Measurements from ENCODE around the gene PPM1B. TPM values are rescaled to one million over a fixed set of nuclear protein-coding genes. Genes with fewer than 3 reads are reported as not detected.
"Not testable (repeated sequence)": the region's sequence is repeated elsewhere in the genome, so short reads cannot be mapped to it uniquely, and the experiment has no call there.

The PPM1B gene
- total and polyA plus RNA-seq, 7 experiments from 2014 or later, result 46.0 to 89.5 (median 74.7) TPM

GRCh38 chr2:44254023-44254422 lies 85.3 kb downstream of the PPM1B start:
- no peak overlapping the region for H3K4me3 Mint-ChIP-seq
- DNase-seq (no peak), ATAC-seq (no peak)
- H3K36me3 Mint-ChIP-seq, result peaks cover 0 to 13% (median 1%) of the 10 kb centered on the region in 5 donors
- no peaks in the 10 kb centered on the region for H3K9me3 ChIP-seq (ENCODE audit: control insufficient read depth in 2 of 3, low read length in 3 of 3)
- no peak overlapping the region for H3K4me3 ChIP-seq (ENCODE audit: low read length)
- no peaks in the 10 kb centered on the region for H3K36me3 ChIP-seq (ENCODE audit: control insufficient read depth in 2 of 3, insufficient read depth in 3 of 3, low read length in 3 of 3)
- H3K27ac Mint-ChIP-seq, result no peak overlapping the region
- intact Hi-C loops (cut with micrococcal nuclease), result no loop called here
- CTCF ChIA-PET, result no interaction called here
- H3K27me3 ChIP-seq (ENCODE audit: control insufficient read depth in 2 of 2, insufficient read depth in 2 of 2, low read length in 2 of 2), result no peaks in the 10 kb centered on the region
- no peaks in the 10 kb centered on the region for H3K4me1 ChIP-seq (ENCODE audit: control insufficient read depth in 2 of 2, insufficient read depth in 2 of 2, low read length in 2 of 2)
- peaks cover 0 to 4% (median 0%) of the 10 kb centered on the region in 7 donors for H3K4me1 Mint-ChIP-seq
- H3K9me3 Mint-ChIP-seq, result peaks cover 0 to 17% (median 3%) of the 10 kb centered on the region in 11 donors
- H3K27ac ChIP-seq (ENCODE audit: low read depth, low read length), result no peak overlapping the region
- H3K27me3 Mint-ChIP-seq, result peaks cover 0 to 16% (median 4%) of the 10 kb centered on the region in 5 donors
- POLR2A ChIA-PET, result interaction anchor here (0.8 kb wide), 1 partner anchor 169 kb away, joined by 3 read pairs; no protein-coding TSS in a partner anchor

- H3K36me3 ChIP-seq (ENCODE audit: control insufficient read depth in 2 of 3, insufficient read depth in 3 of 3, low read length in 3 of 3); intact Hi-C loops (cut with micrococcal nuclease); ATAC-seq; H3K4me1 Mint-ChIP-seq; H3K4me1 ChIP-seq (ENCODE audit: control insufficient read depth in 2 of 2, insufficient read depth in 2 of 2, low read length in 2 of 2); DNase-seq; H3K4me3 ChIP-seq (ENCODE audit: low read length); H3K27ac ChIP-seq (ENCODE audit: low read depth, low read length); H3K9me3 ChIP-seq (ENCODE audit: control insufficient read depth in 2 of 3, low read length in 3 of 3); H3K4me3 Mint-ChIP-seq; H3K27ac Mint-ChIP-seq; H3K27me3 ChIP-seq (ENCODE audit: control insufficient read depth in 2 of 2, insufficient read depth in 2 of 2, low read length in 2 of 2): not testable (repeated sequence)
- Mint-ChIP-seq H3K36me3 (peaks cover 0 to 13% (median 1%) of the 10 kb centered on the region in 5 donors), H3K9me3 (peaks cover 0 to 17% (median 4%) of the 10 kb centered on the region in 11 donors), H3K27me3 (peaks cover 0 to 16% (median 6%) of the 10 kb centered on the region in 5 donors)
- ChIA-PET CTCF (interaction anchor here (0.6 kb wide), 1 partner anchor 1332 kb away, joined by 5 read pairs; no protein-coding TSS in a partner anchor), POLR2A (interaction anchor here (0.7 kb wide), 1 partner anchor 328 kb away, joined by 4 read pairs; no protein-coding TSS in a partner anchor)
These were observed 87.0 kb downstream of the PPM1B start for GRCh38 chr2:44255704-44256103.

DNA sequence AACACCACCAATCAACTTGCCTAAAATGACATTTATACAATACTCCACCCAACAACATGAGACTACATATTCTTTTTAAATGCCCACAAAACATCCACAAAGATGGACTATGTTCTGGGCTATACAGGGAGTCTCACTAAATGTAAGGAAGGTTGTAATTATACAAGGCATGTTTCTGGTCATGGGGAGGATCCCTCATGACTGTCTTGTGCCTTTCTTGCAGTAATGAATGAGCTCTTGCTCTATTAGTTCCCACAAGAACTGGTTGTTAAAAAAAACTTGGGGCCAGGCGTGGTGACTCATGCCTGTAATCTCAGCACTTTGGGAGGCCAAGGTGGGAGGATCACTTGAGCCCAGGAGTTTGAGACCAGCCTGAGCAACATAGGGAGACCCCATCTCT lies 89.1 kb downstream of the PPM1B start:
- H3K4me1 ChIP-seq (ENCODE audit: control insufficient read depth in 2 of 2, insufficient read depth in 2 of 2, low read length in 2 of 2); H3K9me3 Mint-ChIP-seq; H3K27me3 ChIP-seq (ENCODE audit: control insufficient read depth in 2 of 2, insufficient read depth in 2 of 2, low read length in 2 of 2); POLR2A ChIA-PET; DNase-seq; CTCF ChIA-PET; intact Hi-C loops (cut with micrococcal nuclease); H3K27ac ChIP-seq (ENCODE audit: low read depth, low read length); H3K27ac Mint-ChIP-seq; H3K36me3 ChIP-seq (ENCODE audit: control insufficient read depth in 2 of 3, insufficient read depth in 3 of 3, low read length in 3 of 3); H3K36me3 Mint-ChIP-seq; H3K4me3 Mint-ChIP-seq; H3K9me3 ChIP-seq (ENCODE audit: control insufficient read depth in 2 of 3, low read length in 3 of 3); H3K4me1 Mint-ChIP-seq; H3K4me3 ChIP-seq (ENCODE audit: low read length); ATAC-seq: not testable (repeated sequence)
- peaks cover 0 to 11% (median 6%) of the 10 kb centered on the region in 5 donors for H3K27me3 Mint-ChIP-seq

GRCh38 chr2:44267269-44267795 lies 98.7 kb downstream of the PPM1B start:
- H3K9me3 ChIP-seq (ENCODE audit: control insufficient read depth in 2 of 3, low read length in 3 of 3), result no peaks in the 10 kb centered on the region
- no peak for ATAC-seq
- H3K27me3 ChIP-seq (ENCODE audit: control insufficient read depth in 2 of 2, insufficient read depth in 2 of 2, low read length in 2 of 2), result no peaks in the 10 kb centered on the region
- intact Hi-C loops (cut with micrococcal nuclease), result no loop called here
- no peaks in the 10 kb centered on the region for H3K36me3 ChIP-seq (ENCODE audit: control insufficient read depth in 2 of 3, insufficient read depth in 3 of 3, low read length in 3 of 3)
- ChIA-PET CTCF (no interaction called here), POLR2A (no interaction called here)
- Mint-ChIP-seq H3K36me3 (peaks cover 0 to 3% (median 0%) of the 10 kb centered on the region in 5 donors), H3K9me3 (peaks cover 0 to 5% (median 0%) of the 10 kb centered on the region in 11 donors), H3K4me1 (no peaks in the 10 kb centered on the region), H3K4me3 (no peak overlapping the region), H3K27me3 (peaks cover 0 to 14% (median 0%) of the 10 kb centered on the region in 5 donors), H3K27ac (no peak overlapping the region)
- DNase-seq, result no peak
- H3K4me3 ChIP-seq (ENCODE audit: low read length), result no peak overlapping the region
- H3K27ac ChIP-seq (ENCODE audit: low read depth, low read length), result no peak overlapping the region
- no peaks in the 10 kb centered on the region for H3K4me1 ChIP-seq (ENCODE audit: control insufficient read depth in 2 of 2, insufficient read depth in 2 of 2, low read length in 2 of 2)

DNA sequence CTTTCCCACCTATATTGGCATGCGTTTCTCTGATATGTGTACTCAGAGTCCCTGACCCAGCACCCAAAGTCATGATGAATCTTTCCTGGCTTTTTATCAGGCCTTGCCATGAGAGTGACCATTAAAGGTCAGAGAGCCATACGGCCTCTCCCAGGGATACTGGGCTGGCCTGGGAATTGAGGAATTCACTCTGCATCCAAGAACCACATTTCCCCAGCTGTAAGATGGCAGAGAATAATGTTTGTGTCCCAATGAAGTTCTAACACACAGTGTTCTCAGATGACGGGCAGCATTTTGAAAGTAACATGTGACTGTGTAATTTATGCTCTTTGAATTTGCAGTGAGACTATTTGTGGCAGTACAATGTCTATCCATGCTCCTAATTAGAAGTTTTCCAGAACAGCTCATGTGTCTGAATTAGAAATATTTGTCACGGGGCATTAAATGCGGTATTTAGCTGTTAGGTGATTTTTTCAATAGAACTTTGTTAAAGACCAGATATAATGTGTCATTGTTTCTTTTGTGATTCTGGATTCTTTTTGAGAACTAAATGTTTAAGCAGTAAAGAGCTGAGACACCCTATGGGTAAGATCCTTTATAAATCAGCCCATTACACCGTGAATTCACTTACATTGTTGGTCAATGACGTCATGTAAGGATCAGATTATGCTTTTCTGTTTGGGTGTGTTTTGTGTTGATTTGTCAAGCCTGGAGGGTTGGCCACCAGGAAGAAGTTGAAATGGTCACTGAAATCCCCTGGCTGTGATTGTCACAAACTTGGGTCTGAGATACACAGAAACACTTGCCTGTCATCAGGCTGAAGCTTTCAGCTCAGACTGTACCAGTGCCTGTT lies 99.3 kb downstream of the PPM1B start:
- H3K4me3 ChIP-seq (ENCODE audit: low read length), result no peak overlapping the region
- ATAC-seq (no peak), DNase-seq (no peak)
- Mint-ChIP-seq H3K27ac (no peak overlapping the region), H3K27me3 (peaks cover 0 to 14% (median 0%) of the 10 kb centered on the region in 5 donors), H3K36me3 (peaks cover 0 to 5% (median 0%) of the 10 kb centered on the region in 5 donors), H3K4me3 (no peak overlapping the region), H3K4me1 (no peaks in the 10 kb centered on the region), H3K9me3 (peaks cover 0 to 5% (median 0%) of the 10 kb centered on the region in 11 donors)
- ChIA-PET POLR2A (no interaction called here), CTCF (no interaction called here)
- H3K9me3 ChIP-seq (ENCODE audit: control insufficient read depth in 2 of 3, low read length in 3 of 3), result no peaks in the 10 kb centered on the region
- H3K36me3 ChIP-seq (ENCODE audit: control insufficient read depth in 2 of 3, insufficient read depth in 3 of 3, low read length in 3 of 3), result no peaks in the 10 kb centered on the region
- no peaks in the 10 kb centered on the region for H3K27me3 ChIP-seq (ENCODE audit: control insufficient read depth in 2 of 2, insufficient read depth in 2 of 2, low read length in 2 of 2)
- intact Hi-C loops (cut with micrococcal nuclease), result no loop called here
- H3K4me1 ChIP-seq (ENCODE audit: control insufficient read depth in 2 of 2, insufficient read depth in 2 of 2, low read length in 2 of 2), result no peaks in the 10 kb centered on the region
- H3K27ac ChIP-seq (ENCODE audit: low read depth, low read length), result no peak overlapping the region

DNA sequence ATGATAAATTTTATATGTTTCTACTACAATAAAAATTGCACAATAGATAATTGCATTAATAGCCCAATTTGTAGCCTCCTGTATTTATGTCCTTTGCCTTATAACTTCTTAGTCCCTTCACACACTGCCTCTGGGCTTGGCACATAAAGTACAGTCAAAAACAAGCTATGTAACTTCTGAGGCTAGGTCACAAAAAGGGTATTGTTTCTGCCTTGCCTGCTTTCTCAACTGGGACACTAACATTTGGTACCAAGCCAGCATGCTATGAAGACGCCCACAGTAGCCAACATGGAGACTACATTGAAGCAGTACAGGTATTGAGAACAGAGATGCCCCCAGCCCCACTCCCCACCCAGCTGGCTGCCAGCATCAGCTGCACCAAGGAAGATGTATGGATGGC lies 101.2 kb downstream of the PPM1B start:
- ATAC-seq (no peak), DNase-seq (no peak)
- Mint-ChIP-seq H3K9me3 (peaks cover 0 to 5% (median 0%) of the 10 kb centered on the region in 11 donors), H3K4me1 (no peaks in the 10 kb centered on the region), H3K36me3 (peaks cover 0 to 6% (median 0%) of the 10 kb centered on the region in 5 donors), H3K27ac (no peak overlapping the region), H3K27me3 (peaks cover 0 to 12% (median 0%) of the 10 kb centered on the region in 5 donors), H3K4me3 (no peak overlapping the region)
- POLR2A ChIA-PET, result no interaction called here
- no peaks in the 10 kb centered on the region for H3K27me3 ChIP-seq (ENCODE audit: control insufficient read depth in 2 of 2, insufficient read depth in 2 of 2, low read length in 2 of 2)
- no peaks in the 10 kb centered on the region for H3K36me3 ChIP-seq (ENCODE audit: control insufficient read depth in 2 of 3, insufficient read depth in 3 of 3, low read length in 3 of 3)
- CTCF ChIA-PET, result no interaction called here
- no peaks in the 10 kb centered on the region for H3K4me1 ChIP-seq (ENCODE audit: control insufficient read depth in 2 of 2, insufficient read depth in 2 of 2, low read length in 2 of 2)
- H3K4me3 ChIP-seq (ENCODE audit: low read length), result no peak overlapping the region
- H3K9me3 ChIP-seq (ENCODE audit: control insufficient read depth in 2 of 3, low read length in 3 of 3), result no peaks in the 10 kb centered on the region
- intact Hi-C loops (cut with micrococcal nuclease), result no loop called here
- H3K27ac ChIP-seq (ENCODE audit: low read depth, low read length), result no peak overlapping the region
